SK-N-SH treated with all-trans-retinoic acid at 6 μM for 48 hours (cell line): Measurements from ENCODE around the gene AGAP3.

Source experiments
- ATAC-seq: fragments of 200-7000 bp; cut with Tn5 transposase; 3 replicates; pipeline ENCODE4 v1.9.1; 2020; ENCODE audit warnings: mild to moderate bottlenecking, moderate library complexity
- ARNTL ChIP-seq: fragments of 450-650 bp; formaldehyde crosslinking; IDR thresholded peaks from 2 replicates; pipeline ENCODE4 v1.5.0; 2020; ENCODE audit warnings: low read depth, mild to moderate bottlenecking, moderate library complexity, borderline replicate concordance
- BACH2 ChIP-seq: fragments of 250-450 bp; sonication (Bioruptor Pico); IDR thresholded peaks from 2 replicates; pipeline ENCODE4 v1.9.0; 2021; ENCODE audit warnings: mild to moderate bottlenecking, borderline replicate concordance
- CSRNP3 ChIP-seq: fragments of 250-450 bp; sonication (Bioruptor Pico); IDR thresholded peaks from 2 replicates; pipeline ENCODE4 v1.5.1; 2021; ENCODE audit warnings: mild to moderate bottlenecking, moderate library complexity
- ISL1 ChIP-seq: fragments of 250-450 bp; sonication (Bioruptor Pico); IDR thresholded peaks from 2 replicates; pipeline ENCODE4 v2.1.2; 2022; ENCODE audit warnings: mild to moderate bottlenecking, moderate library complexity
- OSR1 ChIP-seq: fragments of 250-450 bp; sonication (Bioruptor Pico); IDR thresholded peaks from 2 replicates; pipeline ENCODE4 v1.8.0; 2022; ENCODE audit warnings: moderate library complexity, mild to moderate bottlenecking, inconsistent platforms
- PATZ1 ChIP-seq: fragments of 250-450 bp; sonication (Bioruptor Pico); IDR thresholded peaks from 2 replicates; pipeline ENCODE4 v1.8.0; 2020; ENCODE audit warnings: mild to moderate bottlenecking, moderate library complexity, borderline replicate concordance
- POU6F1 ChIP-seq: fragments of 250-450 bp; sonication (Bioruptor Pico); IDR thresholded peaks from 2 replicates; pipeline ENCODE4 v1.8.0; 2021; ENCODE audit warnings: low read depth, mild to moderate bottlenecking, moderate library complexity, borderline replicate concordance
- PPARA ChIP-seq: fragments of 250-450 bp; sonication (Bioruptor Pico); IDR thresholded peaks from 2 replicates; pipeline ENCODE4 v1.5.0; 2020; ENCODE audit warnings: mild to moderate bottlenecking, borderline replicate concordance
- RARB ChIP-seq: fragments of 250-450 bp; sonication (Bioruptor Pico); IDR thresholded peaks from 2 replicates; pipeline ENCODE4 v1.8.0; 2021; ENCODE audit warnings: mild to moderate bottlenecking, moderate library complexity
- SNAI2 ChIP-seq: fragments of 250-450 bp; sonication (Bioruptor Pico); IDR thresholded peaks from 2 replicates; pipeline ENCODE4 v1.5.0; 2020; ENCODE audit warnings: mild to moderate bottlenecking, moderate library complexity
- TCF4 ChIP-seq: fragments of 250-450 bp; sonication (Bioruptor Pico); IDR thresholded peaks from 2 replicates; pipeline ENCODE4 v1.8.0; 2021; ENCODE audit warnings: mild to moderate bottlenecking, moderate library complexity, borderline replicate concordance
- TOX ChIP-seq: fragments of 250-450 bp; sonication (Bioruptor Pico); IDR thresholded peaks from 2 replicates; pipeline ENCODE4 v1.8.0; 2021; ENCODE audit warnings: mild to moderate bottlenecking, moderate library complexity, borderline replicate concordance
- ZFP30 ChIP-seq: fragments of 450-650 bp; formaldehyde crosslinking; IDR thresholded peaks from 2 replicates; pipeline ENCODE4 v1.5.0; 2022; ENCODE audit warnings: mild to moderate bottlenecking, moderate library complexity
- ZNF565 ChIP-seq: fragments of 450-650 bp; formaldehyde crosslinking; conservative IDR thresholded peaks from 2 replicates; pipeline ENCODE4 v1.5.0; 2020; ENCODE audit warnings: low read depth, mild to moderate bottlenecking, moderate library complexity
- ZNF70 ChIP-seq: fragments of 450-650 bp; formaldehyde crosslinking; IDR thresholded peaks from 2 replicates; pipeline ENCODE4 v1.5.0; 2020; ENCODE audit warnings: mild to moderate bottlenecking, moderate library complexity
- ZNF8 ChIP-seq: fragments of 450-650 bp; formaldehyde crosslinking; IDR thresholded peaks from 2 replicates; pipeline ENCODE4 v1.5.0; 2020; ENCODE audit warnings: mild to moderate bottlenecking, moderate library complexity
- TF ChIP-seq, protein P1 (sequence below): fragments of 250-450 bp; sonication (Bioruptor Pico); IDR thresholded peaks from 2 replicates; pipeline ENCODE4 v1.5.1; 2020; ENCODE audit warnings: low read depth, mild to moderate bottlenecking, moderate library complexity

AGAP3 gene

GRCh38 chr7:151119055-151119415, 32.8 kb downstream of the AGAP3 start (continued):
- TF ChIP-seq CSRNP3 (CRISPR knock-in tag) = no peak
- TF ChIP-seq, protein P1, sequence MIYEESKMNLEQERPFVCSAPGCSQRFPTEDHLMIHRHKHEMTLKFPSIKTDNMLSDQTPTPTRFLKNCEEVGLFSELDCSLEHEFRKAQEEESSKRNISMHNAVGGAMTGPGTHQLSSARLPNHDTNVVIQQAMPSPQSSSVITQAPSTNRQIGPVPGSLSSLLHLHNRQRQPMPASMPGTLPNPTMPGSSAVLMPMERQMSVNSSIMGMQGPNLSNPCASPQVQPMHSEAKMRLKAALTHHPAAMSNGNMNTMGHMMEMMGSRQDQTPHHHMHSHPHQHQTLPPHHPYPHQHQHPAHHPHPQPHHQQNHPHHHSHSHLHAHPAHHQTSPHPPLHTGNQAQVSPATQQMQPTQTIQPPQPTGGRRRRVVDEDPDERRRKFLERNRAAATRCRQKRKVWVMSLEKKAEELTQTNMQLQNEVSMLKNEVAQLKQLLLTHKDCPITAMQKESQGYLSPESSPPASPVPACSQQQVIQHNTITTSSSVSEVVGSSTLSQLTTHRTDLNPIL (CRISPR knock-in tag) = no peak

GRCh38 chr7:151119902-151120301, 33.6 kb downstream of the AGAP3 start:
- no peak for ATAC-seq
- TF ChIP-seq ZFP30 (CRISPR knock-in tag) = no peak
- TF ChIP-seq, protein P1 (CRISPR knock-in tag) = no peak
- no peak for TF ChIP-seq OSR1 (CRISPR knock-in tag)

- ATAC-seq = no peak
- TF ChIP-seq CSRNP3 (CRISPR knock-in tag) (no peak), ARNTL (CRISPR knock-in tag) (no peak), PATZ1 (CRISPR knock-in tag) (no peak), TOX (CRISPR knock-in tag) (no peak), RARB (CRISPR knock-in tag) (no peak), ZFP30 (CRISPR knock-in tag) (no peak), ISL1 (CRISPR knock-in tag) (no peak), POU6F1 (no peak), SNAI2 (CRISPR knock-in tag) (no peak), PPARA (no peak), ZNF70 (no peak), ZNF565 (CRISPR knock-in tag) (no peak), BACH2 (CRISPR knock-in tag) (no peak), ZNF8 (CRISPR knock-in tag) (no peak), TCF4 (CRISPR knock-in tag) (no peak)
- TF ChIP-seq, all 23 proteins: peak for 0
These were observed 34.6 kb downstream of the AGAP3 start for GRCh38 chr7:151120896-151121295.

DNA sequence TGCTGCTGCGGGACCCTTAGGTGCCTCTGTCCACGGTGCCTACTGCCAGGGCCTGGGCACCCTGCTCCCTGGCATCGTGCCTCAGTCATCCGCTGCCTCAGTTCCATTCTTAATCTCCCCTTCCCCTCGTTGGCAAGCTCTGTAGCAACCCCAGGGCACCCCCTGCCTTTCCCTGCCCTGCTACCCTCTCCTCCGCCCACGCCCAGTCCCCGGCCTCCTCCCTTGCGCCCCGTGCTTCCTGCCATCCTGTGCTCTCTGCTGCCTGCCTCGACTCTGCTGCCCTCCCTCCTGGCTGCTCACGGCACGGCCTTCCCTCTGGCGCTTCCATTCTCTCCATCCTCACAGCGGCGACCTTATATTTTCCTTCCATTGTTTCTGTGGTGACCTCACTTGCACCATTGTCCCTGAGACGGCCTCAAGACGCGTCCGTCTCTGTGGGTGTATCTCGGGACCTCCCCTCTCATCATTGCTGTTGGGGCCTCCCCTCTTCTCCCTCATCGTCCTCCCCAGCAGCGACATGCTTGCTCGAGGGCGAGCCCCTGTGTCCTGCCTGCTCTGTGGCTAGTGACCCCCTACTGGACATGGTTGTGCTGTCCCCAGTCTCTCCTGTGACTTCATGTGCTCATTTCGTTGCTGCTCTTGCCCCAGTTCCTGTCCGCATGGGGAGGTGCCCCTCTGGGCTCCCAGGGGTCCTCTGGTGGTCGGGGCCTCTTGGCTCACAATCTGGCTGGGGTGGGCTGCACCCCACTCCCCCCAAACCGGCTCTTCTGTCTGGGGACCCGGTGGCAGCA, 35.3 kb downstream of the AGAP3 start:
- ATAC-seq = no peak
- TF ChIP-seq, protein P1 (CRISPR knock-in tag) = no peak
